CD1c-positive myeloid dendritic cell (primary cell): Measurements from ENCODE around the gene CCDC71L.
"Not testable (repeated sequence)": the region's sequence is repeated elsewhere in the genome, so short reads cannot be mapped to it uniquely, and the experiment has no call there.

Experiments
- DNase-seq: peaks from one replicate; pipeline ENCODE4 v3.0.0-alpha.2; 2016; ENCODE audit errors: extremely low spot score

The CCDC71L gene

GRCh38 chr7:106660862-106661720 is at the start of gene CCDC71L:
TSS of gene CCDC71L (minus strand) at chr7:106661158. CDS start at chr7:106660896, 262 bp downstream.
- peak; percentile 88 for DNase-seq

GRCh38 chr7:106709604-106710003 is 48.6 kb upstream of the CCDC71L start:
- not testable (repeated sequence) for DNase-seq

DNA sequence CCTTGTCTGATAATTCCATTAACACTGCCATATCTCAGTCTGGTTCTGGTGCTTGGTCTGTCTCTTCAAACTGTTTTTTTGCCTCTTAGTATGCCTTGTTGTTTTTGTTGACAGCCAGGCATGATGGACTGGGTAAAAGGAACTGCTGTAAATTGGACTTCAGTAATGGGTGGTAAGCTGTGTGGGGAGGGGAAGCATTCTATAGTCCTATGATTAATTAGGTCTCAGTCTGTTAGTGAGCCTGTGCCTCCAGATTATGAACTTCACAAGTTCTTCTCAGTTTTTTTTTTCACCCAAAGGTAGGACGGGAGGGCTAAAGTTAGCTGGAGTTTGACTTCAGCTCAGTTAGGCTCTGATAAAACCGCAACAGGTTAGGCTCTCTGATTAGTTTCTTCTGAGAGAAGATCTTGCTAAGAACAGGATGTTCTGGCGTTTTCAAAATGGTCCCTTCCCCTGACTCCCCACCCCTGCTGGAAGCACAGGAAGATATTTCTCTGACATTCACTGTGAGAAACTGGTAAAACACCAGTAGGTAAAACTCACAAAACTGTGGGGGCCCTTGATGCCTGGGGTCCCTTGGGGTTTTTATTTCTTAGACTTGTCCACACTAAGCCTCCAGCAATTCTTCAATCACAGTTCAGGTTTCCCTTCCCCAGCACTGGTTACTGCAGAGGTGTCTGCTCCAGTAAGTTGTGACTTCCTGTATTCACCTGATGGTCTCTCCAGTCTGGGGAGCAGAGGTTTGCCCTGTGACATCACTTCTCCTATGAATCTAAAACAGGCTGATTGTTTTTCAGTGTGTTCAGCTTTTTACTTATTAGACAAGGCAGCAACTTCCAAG is 43.3 kb upstream of the CCDC71L start:
- DNase-seq: peak; percentile 16

GRCh38 chr7:106693677-106694353 is 32.9 kb upstream of the CCDC71L start:
- DNase-seq: no peak

GRCh38 chr7:106692450-106693051 is 31.6 kb upstream of the CCDC71L start:
- DNase-seq: no peak

GRCh38 chr7:106688161-106688560 is 27.2 kb upstream of the CCDC71L start:
- not testable (repeated sequence) for DNase-seq

DNA sequence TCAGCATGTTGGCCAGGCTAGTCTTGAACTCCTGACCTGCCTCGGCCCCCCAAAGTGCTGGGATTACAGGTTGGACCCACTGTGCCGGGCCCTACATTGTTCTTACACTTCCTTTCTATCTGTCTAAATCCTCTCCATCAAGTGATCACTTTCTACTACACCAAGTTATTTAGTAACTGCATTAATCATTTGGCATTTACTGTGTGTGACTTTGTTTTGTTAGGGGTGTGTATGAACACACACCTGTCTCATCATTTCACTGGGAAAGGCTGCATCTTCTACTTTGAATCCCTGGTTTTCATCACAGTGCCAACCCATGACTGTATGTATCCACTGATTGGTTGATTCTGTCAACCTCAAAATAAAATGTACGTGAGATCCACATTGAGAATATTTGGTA is 23.0 kb upstream of the CCDC71L start:
- DNase-seq: no peak

DNA sequence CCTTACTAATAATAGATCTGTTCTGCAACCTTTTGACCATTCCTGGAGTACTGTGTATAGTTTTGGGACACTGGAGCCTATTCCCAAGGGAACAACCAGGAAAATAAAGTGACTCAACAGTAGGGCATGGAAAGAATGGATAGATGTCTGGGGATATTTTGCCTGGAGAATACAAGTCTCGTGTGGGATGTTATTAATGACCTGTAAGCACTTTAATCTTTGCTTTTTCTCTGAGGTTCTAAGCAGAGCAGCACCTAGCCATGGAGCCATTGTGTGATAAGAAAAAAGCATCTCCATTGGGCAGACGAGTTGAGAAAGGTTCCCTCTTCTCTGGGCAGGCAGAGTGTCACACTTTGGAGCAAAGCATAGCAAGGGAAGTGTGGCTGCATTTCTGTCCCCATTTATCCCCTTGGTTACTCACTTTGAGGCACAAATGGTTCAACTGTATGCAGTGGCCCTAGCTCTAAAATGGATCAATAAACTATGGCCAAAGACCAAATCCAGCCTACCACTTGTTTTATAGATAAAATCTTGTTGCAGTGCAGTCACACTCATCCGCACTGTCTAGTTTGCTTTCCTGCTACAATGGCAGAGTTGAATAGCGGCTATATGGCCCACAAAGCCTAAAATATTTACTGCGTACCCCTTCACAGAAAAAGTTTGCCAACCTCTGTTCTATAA is 21.0 kb upstream of the CCDC71L start:
- DNase-seq: no peak

- DNase-seq: peak; percentile 60
These were observed 18.4 kb upstream of the CCDC71L start for GRCh38 chr7:106679153-106679931.

- DNase-seq: no peak
These were observed 17.8 kb upstream of the CCDC71L start for GRCh38 chr7:106678795-106679152.

DNA sequence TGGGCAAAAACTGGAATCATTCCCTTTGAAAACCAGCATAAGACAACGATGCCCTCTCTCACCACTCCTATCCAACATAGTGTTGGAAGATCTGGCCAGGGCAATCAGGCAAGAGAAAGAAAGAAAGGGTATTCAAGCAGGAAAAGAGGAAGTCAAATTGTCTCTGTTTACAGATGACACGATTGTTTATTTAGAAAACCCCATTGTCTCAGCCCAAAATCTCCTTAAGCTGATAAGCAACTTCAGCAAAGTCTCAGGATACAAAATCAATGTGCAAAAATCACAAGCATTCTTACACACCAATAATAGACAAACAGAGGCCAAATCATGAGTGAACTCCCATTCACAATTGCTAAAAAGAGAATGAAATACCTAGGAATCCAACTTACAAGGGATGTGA is 15.5 kb upstream of the CCDC71L start:
- DNase-seq: not testable (repeated sequence)

- DNase-seq: not testable (repeated sequence)
These were observed 12.7 kb upstream of the CCDC71L start for GRCh38 chr7:106673688-106674087.

- not testable (repeated sequence) for DNase-seq
These were observed 11.0 kb upstream of the CCDC71L start for GRCh38 chr7:106671930-106672329.

DNA sequence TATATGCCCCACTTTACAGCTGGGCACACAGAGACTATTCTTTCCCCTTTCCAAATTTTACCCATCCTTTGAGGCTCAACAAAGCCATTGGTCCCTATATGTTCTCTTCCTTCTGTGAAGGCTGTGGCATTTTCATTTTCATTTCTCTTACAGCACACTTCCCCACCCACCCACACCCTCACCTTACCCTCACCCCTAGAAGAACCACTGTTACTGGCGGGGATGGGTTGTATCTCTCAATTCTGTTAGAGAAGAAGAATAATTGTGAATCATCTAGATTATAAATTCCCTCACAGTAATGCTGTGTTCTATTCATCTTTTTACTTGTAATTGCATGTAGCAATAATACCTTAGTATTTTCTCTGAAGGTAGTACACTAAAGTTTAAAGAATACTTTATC is 10.2 kb upstream of the CCDC71L start:
- DNase-seq: no peak

DNA sequence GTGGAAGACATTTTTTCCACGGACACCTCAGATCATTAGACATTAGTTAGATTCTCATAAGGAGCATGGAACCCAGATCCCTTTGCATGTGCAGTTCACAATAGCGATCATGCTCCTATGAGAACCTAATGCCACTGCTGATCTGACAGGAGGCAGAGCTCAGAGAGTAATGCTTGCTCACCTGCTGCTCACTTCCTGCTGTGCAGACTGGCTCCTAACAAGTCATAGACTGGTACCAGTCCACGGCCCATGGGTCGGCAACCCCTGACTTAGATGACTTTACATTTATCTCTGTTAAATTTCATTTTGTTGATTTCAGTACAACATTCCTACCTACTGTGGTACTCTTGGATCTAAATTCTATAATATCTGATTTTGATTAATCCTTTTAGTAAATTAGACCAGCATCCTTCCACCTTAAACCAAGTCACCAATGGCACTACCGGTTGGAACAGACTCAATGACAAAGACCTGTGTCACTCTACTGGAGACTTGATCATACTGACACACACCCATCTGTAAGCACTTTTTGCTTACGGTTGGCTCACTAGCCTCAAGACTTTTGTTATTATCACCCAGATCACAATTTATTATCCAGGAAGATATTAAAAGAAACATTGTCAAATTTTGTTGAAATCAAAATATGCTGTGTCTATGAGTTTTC is 8.0 kb upstream of the CCDC71L start:
- DNase-seq: no peak

DNA sequence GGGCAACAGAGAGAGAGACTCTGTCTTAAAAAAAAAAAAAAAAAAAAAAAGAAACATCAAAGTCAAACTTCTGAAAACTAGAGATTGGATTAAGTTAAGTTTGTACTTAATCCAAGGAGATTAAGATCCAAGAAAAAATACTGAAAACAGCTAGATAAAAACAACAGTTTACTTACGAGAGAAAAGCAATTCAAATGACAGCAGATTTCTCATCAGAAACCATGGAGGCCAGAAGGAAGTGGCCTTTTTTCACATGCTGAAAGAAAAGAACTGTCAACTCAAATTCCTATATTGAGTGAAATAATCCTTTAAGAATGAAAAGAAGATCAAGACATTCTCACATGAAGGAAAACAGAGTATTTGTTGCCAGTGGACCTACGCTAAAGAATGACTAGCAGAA is 5.4 kb upstream of the CCDC71L start:
- DNase-seq: no peak

- no peak for DNase-seq
These were observed 3.4 kb upstream of the CCDC71L start for GRCh38 chr7:106664343-106664742.

GRCh38 chr7:106659963-106660861 is 746 bp downstream of the CCDC71L start:
- peak; percentile 84 for DNase-seq
